ENCODE measurements around the gene PCDHGA6.
"Not testable (repeated sequence)": the region's sequence is repeated elsewhere in the genome, so short reads cannot be mapped to it uniquely, and the experiment has no call there.

Gene PCDHGA6

DNA sequence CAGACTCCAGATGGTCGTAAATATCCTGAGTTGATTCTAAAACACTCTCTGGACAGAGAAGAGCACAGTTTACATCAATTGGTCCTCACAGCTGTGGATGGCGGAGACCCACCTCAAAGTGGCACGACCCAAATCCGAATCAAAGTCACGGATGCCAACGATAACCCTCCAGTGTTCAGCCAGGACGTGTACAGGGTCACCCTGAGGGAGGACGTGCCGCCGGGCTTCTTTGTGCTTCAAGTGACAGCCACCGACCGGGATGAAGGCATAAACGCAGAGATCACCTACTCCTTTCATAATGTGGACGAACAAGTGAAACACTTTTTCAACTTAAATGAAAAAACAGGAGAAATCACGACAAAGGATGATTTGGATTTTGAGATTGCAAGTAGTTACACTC is 13.0 kb upstream of the PCDHGA6 start:
- no peak for DNase-seq

DNA sequence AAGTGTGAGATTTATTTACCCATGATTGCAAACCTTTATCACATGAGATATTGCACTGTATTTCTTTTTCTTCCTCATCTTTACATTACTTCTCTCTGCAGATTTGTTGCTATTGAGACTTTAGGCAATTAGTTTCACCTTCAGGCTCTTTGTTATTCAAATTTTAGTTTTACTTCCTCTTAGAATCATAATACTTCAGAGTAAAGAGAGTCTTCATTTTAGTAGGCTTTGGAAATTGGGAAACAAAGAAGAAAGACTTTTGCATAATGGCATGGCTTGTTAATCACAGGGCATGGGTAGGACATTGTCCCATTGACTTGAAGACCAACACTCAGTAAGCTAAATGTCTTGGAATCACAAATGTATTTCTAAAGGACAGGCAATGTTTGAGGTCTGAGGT is 11.0 kb upstream of the PCDHGA6 start:
- no peak for DNase-seq

DNA sequence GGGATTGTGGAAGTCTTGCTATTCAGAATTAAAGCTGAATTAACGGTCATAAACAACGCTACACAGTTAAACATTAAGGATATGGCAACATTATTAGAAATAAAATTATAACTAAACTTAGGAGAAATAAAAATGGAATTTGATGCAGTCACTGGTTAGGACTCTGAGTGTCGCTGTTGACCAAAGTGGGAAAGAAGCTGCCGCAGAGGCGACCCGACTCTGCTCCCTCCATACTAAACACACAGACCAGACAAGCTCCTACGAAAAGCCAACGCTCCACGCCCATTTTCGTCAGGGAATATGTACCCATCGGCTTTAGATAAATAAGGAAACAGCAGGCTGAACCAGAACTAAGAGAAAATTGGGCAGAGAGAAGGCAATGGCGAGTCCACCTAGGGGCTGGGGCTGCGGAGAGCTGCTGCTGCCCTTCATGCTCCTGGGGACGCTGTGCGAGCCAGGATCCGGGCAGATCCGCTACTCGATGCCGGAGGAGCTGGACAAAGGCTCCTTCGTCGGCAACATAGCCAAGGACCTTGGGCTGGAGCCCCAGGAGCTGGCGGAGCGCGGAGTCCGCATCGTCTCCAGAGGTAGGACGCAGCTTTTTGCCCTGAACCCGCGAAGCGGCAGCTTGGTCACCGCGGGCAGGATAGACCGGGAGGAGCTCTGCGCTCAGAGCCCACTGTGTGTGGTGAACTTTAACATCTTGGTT is 9.6 kb upstream of the PCDHGA6 start, which contains the start of gene PCDHGA5:
PCDHGA5 (plus strand) TSS at position 211 of the 709 bp plus-strand sequence; CDS start at position 380, 169 bp downstream.
- no peak for DNase-seq

GRCh38 chr5:141366016-141366896 is 7.4 kb upstream of the PCDHGA6 start:
- no peak for DNase-seq

DNA sequence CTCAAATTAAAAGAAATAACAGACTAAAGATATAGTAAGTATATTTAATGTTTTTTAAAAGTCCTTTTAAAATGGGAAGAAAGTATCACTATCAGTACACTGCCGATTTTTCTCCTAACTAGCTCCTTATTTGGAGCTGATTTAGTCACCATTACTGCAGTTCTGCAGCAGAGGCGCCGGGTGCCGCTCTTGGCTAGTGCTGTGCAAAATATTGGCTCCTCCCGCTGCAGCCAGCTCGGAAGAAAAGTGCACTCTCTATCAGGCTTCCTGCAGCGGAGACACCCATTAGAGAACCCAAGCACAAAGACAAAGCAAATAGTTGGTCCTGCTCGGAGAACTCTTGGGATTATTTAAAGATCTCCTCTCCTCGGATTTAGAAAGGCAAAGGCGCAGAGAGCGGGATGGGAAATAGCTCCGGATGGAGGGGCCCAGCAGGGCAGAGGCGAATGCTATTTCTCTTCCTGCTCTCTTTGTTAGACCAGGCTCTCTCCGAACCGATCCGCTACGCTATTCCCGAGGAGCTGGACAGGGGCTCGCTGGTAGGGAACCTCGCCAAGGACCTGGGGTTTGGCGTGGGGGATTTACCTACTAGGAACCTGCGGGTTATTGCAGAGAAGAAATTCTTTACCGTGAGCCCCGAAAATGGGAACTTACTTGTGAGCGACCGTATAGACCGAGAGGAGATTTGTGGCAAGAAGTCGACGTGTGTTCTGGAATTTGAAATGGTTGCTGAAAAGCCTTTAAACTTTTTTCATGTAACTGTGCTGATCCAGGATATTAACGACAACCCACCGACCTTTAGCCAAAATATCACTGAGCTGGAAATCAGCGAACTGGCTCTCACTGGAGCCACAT is 3.5 kb upstream of the PCDHGA6 start, which contains the start of gene PCDHGB3:
PCDHGB3 (plus strand) TSS at position 249 of the 855 bp plus-strand sequence; CDS start at position 402, 153 bp downstream.
- DNase-seq, result no peak

GRCh38 chr5:141371572-141372475 is 1.9 kb upstream of the PCDHGA6 start:
- DNase-seq, result no peak

- no peak for DNase-seq
These were observed 936 bp downstream of the PCDHGA6 start for GRCh38 chr5:141374627-141375026.

DNA sequence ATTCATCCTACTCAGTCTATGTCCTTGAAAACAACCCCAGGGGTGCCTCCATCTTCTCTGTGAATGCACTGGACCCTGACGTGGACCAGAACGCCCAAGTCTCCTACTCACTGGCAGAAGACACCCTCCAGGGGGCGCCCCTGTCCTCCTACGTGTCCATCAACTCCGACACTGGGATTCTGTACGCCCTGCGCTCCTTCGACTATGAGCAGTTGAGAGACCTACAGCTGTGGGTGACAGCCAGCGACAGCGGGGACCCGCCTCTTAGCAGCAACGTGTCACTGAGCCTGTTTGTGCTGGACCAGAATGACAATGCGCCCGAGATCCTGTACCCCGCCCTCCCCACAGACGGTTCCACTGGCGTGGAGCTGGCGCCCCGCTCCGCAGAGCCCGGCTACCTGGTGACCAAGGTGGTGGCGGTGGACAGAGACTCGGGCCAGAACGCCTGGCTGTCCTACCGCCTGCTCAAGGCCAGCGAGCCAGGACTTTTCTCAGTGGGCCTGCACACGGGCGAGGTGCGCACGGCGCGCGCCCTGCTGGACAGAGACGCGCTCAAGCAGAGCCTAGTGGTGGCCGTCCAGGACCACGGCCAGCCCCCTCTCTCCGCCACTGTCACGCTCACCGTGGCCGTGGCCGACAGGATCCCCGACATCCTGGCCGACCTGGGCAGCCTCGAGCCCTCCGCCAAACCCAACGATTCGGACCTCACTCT is 1.9 kb downstream of the PCDHGA6 start:
- DNase-seq, result not testable (repeated sequence)

DNA sequence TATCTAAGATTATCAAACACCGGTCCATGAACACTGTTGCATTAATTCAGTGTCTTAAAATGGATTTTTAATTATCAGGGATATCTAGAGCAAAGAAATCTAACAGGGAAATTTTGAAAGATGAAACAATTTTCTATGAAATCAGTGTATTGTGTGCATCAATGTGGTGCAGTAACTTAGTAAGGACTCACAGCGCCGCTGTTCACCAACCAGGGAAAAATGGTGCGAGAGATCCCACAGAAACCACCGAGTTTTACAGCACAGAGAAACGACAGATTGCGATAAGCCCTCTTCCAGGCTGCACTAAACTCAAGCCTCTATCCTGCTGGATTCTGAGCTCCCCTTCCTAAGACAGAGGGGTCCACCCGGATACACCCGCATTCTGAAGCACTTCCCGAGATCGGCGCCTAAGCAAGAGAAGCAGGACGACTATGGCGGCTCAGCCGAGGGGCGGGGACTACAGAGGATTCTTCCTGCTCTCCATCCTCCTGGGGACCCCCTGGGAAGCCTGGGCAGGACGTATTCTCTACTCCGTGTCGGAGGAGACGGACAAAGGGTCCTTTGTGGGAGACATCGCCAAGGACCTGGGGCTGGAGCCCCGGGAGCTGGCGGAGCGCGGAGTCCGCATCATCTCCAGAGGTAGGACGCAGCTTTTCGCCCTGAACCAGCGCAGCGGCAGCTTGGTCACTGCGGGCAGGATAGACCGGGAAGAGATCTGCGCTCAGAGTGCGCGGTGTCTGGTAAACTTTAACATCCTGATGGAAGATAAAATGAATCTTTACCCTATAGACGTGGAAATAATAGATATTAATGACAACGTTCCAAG is 9.0 kb downstream of the PCDHGA6 start, which contains the start of gene PCDHGA7:
PCDHGA7 (plus strand) TSS at position 274 of the 826 bp plus-strand sequence; CDS start at position 432, 158 bp downstream.
- DNase-seq, result no peak

- DNase-seq, result no peak
These were observed 9.7 kb downstream of the PCDHGA6 start for GRCh38 chr5:141383345-141383744.

- DNase-seq, result no peak
These were observed 11.0 kb downstream of the PCDHGA6 start for GRCh38 chr5:141384471-141385267.

GRCh38 chr5:141387557-141388311 is 14.0 kb downstream of the PCDHGA6 start, which contains the start of gene PCDHGB4:
TSS of gene PCDHGB4 (plus strand) at chr5:141387698. CDS start at chr5:141387885, 187 bp downstream.
- DNase-seq, result not testable (repeated sequence)

- no peak for DNase-seq
These were observed 15.0 kb downstream of the PCDHGA6 start for GRCh38 chr5:141388661-141389060.

DNA sequence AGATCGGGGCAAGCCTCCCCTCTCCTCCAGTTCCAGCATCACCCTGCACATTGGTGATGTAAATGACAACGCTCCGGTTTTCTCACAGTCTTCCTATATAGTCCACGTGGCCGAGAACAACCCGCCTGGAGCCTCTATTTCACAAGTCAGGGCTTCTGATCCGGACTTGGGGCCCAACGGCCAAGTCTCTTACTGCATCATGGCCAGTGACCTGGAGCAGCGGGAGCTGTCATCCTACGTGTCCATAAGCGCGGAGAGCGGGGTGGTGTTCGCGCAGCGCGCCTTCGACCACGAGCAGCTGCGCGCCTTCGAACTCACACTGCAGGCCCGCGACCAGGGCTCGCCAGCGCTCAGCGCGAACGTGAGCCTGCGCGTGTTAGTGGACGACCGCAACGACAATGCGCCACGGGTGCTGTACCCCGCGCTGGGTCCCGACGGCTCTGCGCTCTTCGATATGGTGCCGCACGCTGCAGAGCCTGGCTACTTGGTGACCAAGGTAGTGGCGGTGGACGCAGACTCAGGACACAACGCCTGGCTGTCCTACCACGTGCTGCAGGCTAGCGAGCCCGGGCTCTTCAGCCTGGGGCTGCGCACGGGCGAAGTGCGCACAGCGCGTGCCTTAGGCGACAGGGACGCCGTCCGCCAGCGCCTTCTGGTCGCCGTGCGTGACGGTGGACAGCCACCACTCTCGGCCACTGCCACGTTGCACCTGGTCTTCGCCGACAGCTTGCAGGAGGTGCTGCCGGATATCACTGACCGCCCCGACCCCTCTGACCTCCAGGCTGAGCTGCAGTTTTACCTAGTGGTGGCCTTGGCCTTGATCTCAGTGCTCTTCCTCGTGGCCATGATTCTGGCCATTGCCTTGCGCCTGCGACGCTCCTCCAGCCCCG is 15.7 kb downstream of the PCDHGA6 start:
- no peak for DNase-seq

GRCh38 chr5:141392429-141393198 is 18.9 kb downstream of the PCDHGA6 start, which contains the start of gene PCDHGA8:
TSS of gene PCDHGA8 (plus strand) at chr5:141392633. CDS start at chr5:141392814, 181 bp downstream.
- DNase-seq, result no peak

- DNase-seq, result no peak
These were observed 19.6 kb downstream of the PCDHGA6 start for GRCh38 chr5:141393267-141393666.
